H1 (cell line): Measurements from ENCODE around the gene SUSD5. TPM values are rescaled to one million over a fixed set of nuclear protein-coding genes. Genes with fewer than 3 reads are reported as not detected.

Source experiments
- CTCF ChIA-PET: fragments of 300-600 bp; sonication (Branson Sonifier 250); formaldehyde crosslinking; loops from one replicate; lab custom pipeline; 2021; ENCODE audit not compliant: partially characterized antibody; lab: Charles Lee
- POLR2A ChIA-PET: fragments of 300-600 bp; sonication (Branson Sonifier 250); formaldehyde crosslinking; loops from one replicate; lab custom pipeline; 2021; ENCODE audit warnings: inconsistent platforms; ENCODE audit not compliant: partially characterized antibody; lab: Charles Lee
- DNase-seq, 2 experiments: peaks; one replicate each; pipeline versions ENCODE4 v3.0.0 to v3.0.0-alpha.2; 2010 to 2022; ENCODE audit warnings: low spot score in 2 of 2, low read depth in 1 of 2, mixed read lengths in 1 of 2
- FAIRE-seq: peaks from 2 replicates; lab custom pipeline; 2011; peaks lifted over from hg19 to GRCh38; lab: Jason Lieb, UNC
- H2AFZ ChIP-seq: 2 replicates; pipeline ENCODE4 v1.8.1; 2012; ENCODE audit warnings: low read length, inconsistent platforms
- H2AK5ac ChIP-seq: 2 replicates; pipeline ENCODE4 v1.6.1; 2013; ENCODE audit warnings: low read depth, low read length
- H2BK120ac ChIP-seq: replicated peaks from 2 replicates; pipeline ENCODE3; 2013; ENCODE audit warnings: low read depth, low read length, inconsistent platforms
- H2BK12ac ChIP-seq: 2 replicates; pipeline ENCODE4 v1.6.1; 2013; ENCODE audit warnings: low read depth, low read length
- H2BK15ac ChIP-seq: 2 replicates; pipeline ENCODE4 v1.6.1; 2013; ENCODE audit warnings: low read length
- H2BK20ac ChIP-seq: 2 replicates; pipeline ENCODE4 v1.6.1; 2013; ENCODE audit warnings: low read length
- H2BK5ac ChIP-seq: 2 replicates; pipeline ENCODE4 v1.6.1; 2013; ENCODE audit warnings: low read depth, low read length
- H3K14ac ChIP-seq: 2 replicates; pipeline ENCODE4 v1.6.1; 2013; ENCODE audit warnings: inconsistent platforms; ENCODE audit not compliant: insufficient read length
- H3K18ac ChIP-seq: 2 replicates; pipeline ENCODE4 v1.6.1; 2013; ENCODE audit warnings: low read length; ENCODE audit errors: extremely low read depth
- H3K23ac ChIP-seq: 2 replicates; pipeline ENCODE4 v1.6.1; 2013; ENCODE audit warnings: inconsistent platforms; ENCODE audit not compliant: insufficient read length
- H3K23me2 ChIP-seq: 2 replicates; pipeline ENCODE4 v1.6.1; 2013; ENCODE audit warnings: low read depth, low read length
- H3K27ac ChIP-seq: 2 replicates; pipeline ENCODE4 v1.6.1; 2011; ENCODE audit warnings: low read depth, low read length, inconsistent platforms
- H3K27me3 ChIP-seq, 4 experiments: replicated peaks in 1 of 4; 1 replicate in 1 of 4; 2 replicates in 3 of 4; pipeline versions ENCODE4 v1.6.1 to v1.8.1; 2011 to 2013; ENCODE audit warnings: low read length in 3 of 4, mild to moderate bottlenecking in 3 of 4, inconsistent platforms in 2 of 4, mixed read lengths in 2 of 4, moderate library complexity in 1 of 4; ENCODE audit not compliant: control insufficient read depth in 3 of 4, insufficient read depth in 3 of 4; ENCODE audit errors: extremely low read depth in 1 of 4
- H3K36me3 ChIP-seq, 4 experiments: 2 replicates each; pipeline versions ENCODE4 v1.6.1 to v1.8.1; 2011 to 2013; ENCODE audit warnings: mild to moderate bottlenecking in 4 of 4, low read length in 3 of 4, moderate library complexity in 2 of 4, control low read depth in 1 of 4, inconsistent platforms in 1 of 4; ENCODE audit not compliant: insufficient read depth in 4 of 4, control insufficient read depth in 2 of 4
- H3K4ac ChIP-seq: replicated peaks from 2 replicates; pipeline ENCODE3; 2013; ENCODE audit warnings: low read length, low read depth, mixed read lengths, inconsistent platforms; ENCODE audit not compliant: insufficient read length
- H3K4me1 ChIP-seq, 4 experiments: replicated peaks in 1 of 4; 1 replicate in 1 of 4; 2 replicates in 3 of 4; pipeline versions ENCODE4 v1.6.1 to v1.8.1; 2011 to 2013; ENCODE audit warnings: low read length in 3 of 4, inconsistent platforms in 2 of 4, mixed read lengths in 1 of 4; ENCODE audit not compliant: insufficient read depth in 4 of 4, control insufficient read depth in 3 of 4
- H3K4me2 ChIP-seq, 2 experiments: 2 replicates each; pipeline versions ENCODE4 v1.6.1 to v1.8.1; 2011 to 2013; ENCODE audit warnings: low read depth in 2 of 2, low read length in 2 of 2, control low read depth in 1 of 2, inconsistent platforms in 1 of 2, mild to moderate bottlenecking in 1 of 2; ENCODE audit not compliant: insufficient read depth in 1 of 2
- H3K4me3 ChIP-seq, 4 experiments: fragments of 200-600, 300-600 bp in 1 of 4; sonication (generic), shearing (Covaris generic), sonication (Bioruptor Twin) in 1 of 4; 2 replicates each; pipeline versions ENCODE4 v1.5.1 to v1.8.1; 2011 to 2016; ENCODE audit warnings: low read length in 4 of 4, low read depth in 3 of 4, control low read depth in 2 of 4, inconsistent platforms in 2 of 4, mild to moderate bottlenecking in 2 of 4, mixed read lengths in 1 of 4, moderate library complexity in 1 of 4; ENCODE audit not compliant: insufficient read depth in 2 of 4; ENCODE audit errors: extremely low read depth in 1 of 4
- H3K56ac ChIP-seq: replicated peaks from 2 replicates; pipeline ENCODE3; 2013; ENCODE audit warnings: low read depth, mild to moderate bottlenecking, mixed read lengths, low read length, inconsistent platforms; ENCODE audit not compliant: insufficient read length
- H3K79me1 ChIP-seq: 2 replicates; pipeline ENCODE4 v1.6.1; 2013; ENCODE audit warnings: low read depth, low read length, control low read depth
- H3K79me2 ChIP-seq, 2 experiments: 2 replicates each; pipeline versions ENCODE4 v1.6.1 to v1.8.1; 2012 to 2013; ENCODE audit warnings: low read length in 2 of 2, mild to moderate bottlenecking in 2 of 2, inconsistent platforms in 1 of 2; ENCODE audit not compliant: insufficient read depth in 2 of 2, control insufficient read depth in 1 of 2
- H3K9ac ChIP-seq, 4 experiments: replicated peaks in 1 of 4; 1 replicate in 1 of 4; 2 replicates in 3 of 4; pipeline versions ENCODE4 v1.6.1 to v1.8.1; 2011 to 2013; ENCODE audit warnings: low read depth in 3 of 4, low read length in 3 of 4, control low read depth in 2 of 4, mild to moderate bottlenecking in 2 of 4, moderate library complexity in 2 of 4, inconsistent platforms in 1 of 4; ENCODE audit errors: extremely low read depth in 1 of 4
- H3K9me3 ChIP-seq, 2 experiments: 2 replicates each; pipeline versions ENCODE4 v1.6.1 to v1.8.1; 2012 to 2013; ENCODE audit warnings: mild to moderate bottlenecking in 2 of 2, moderate library complexity in 2 of 2, control low read depth in 1 of 2, inconsistent platforms in 1 of 2, low read depth in 1 of 2, low read length in 1 of 2, mixed read lengths in 1 of 2; ENCODE audit not compliant: insufficient read depth in 2 of 2
- H4K20me1 ChIP-seq, 2 experiments: replicated peaks in 1 of 2; 2 replicates each; pipeline versions ENCODE3 to v1.8.1; 2011 to 2013; ENCODE audit warnings: inconsistent platforms in 2 of 2, low read length in 2 of 2, mild to moderate bottlenecking in 1 of 2; ENCODE audit not compliant: insufficient read depth in 2 of 2, control insufficient read depth in 1 of 2
- H4K5ac ChIP-seq: 2 replicates; pipeline ENCODE4 v1.6.1; 2013; ENCODE audit warnings: low read length, low read depth, mixed read lengths, inconsistent platforms; ENCODE audit not compliant: insufficient read length
- H4K8ac ChIP-seq: 2 replicates; pipeline ENCODE4 v1.8.0; 2013; ENCODE audit warnings: mild to moderate bottlenecking, moderate library complexity, low read length, inconsistent platforms; ENCODE audit not compliant: insufficient read depth; ENCODE audit errors: extremely low read depth
- H4K91ac ChIP-seq: replicated peaks from 2 replicates; pipeline ENCODE3; 2013; ENCODE audit warnings: low read length, mixed read lengths, inconsistent platforms; ENCODE audit not compliant: insufficient read length
- SP2 ChIP-seq: IDR thresholded peaks from 2 replicates; pipeline ENCODE4 v1.6.1; 2012; ENCODE audit warnings: mild to moderate bottlenecking, low read length, inconsistent platforms
- WGBS, 2 experiments: shearing (Covaris generic) in 1 of 2; methylation state at CpG; one replicate each; pipeline versions ENCODE4 v1.1.6 to v1.1.7; 2013 to 2015; ENCODE audit warnings: low lambda C conversion rate in 2 of 2, mixed read lengths in 2 of 2, inconsistent platforms in 1 of 2, low coverage in 1 of 2, missing lambda C conversion rate in 1 of 2; ENCODE audit not compliant: insufficient replicate concordance in 2 of 2, insufficient coverage in 1 of 2, insufficient read length in 1 of 2; ENCODE audit errors: extremely low coverage in 1 of 2, missing lambda C conversion rate in 1 of 2; 5-methylcytosine and 5-hydroxymethylcytosine counted together
- polyA plus RNA-seq, 7 experiments: library from polyadenylated mRNA; depleted of rRNA in 3 of 7; stranded (reverse) in 5 of 7; unstranded in 2 of 7; fragments of >200 nt in 5 of 7; fragments of 200-250 nt in 2 of 7; gene quantifications; 1 replicate in 5 of 7; 2 replicates in 1 of 7; 4 replicates in 1 of 7; pipeline versions ENCODE4 v1.2.1 to v1.2.3, GENCODE V29; 2011 to 2013; ENCODE audit warnings: missing spikeins in 2 of 7, mixed read lengths in 2 of 7
- total RNA-seq: library from RNA; stranded (reverse); fragmentation: NEBNext Ultra II Directional; extraction: Animal tissue kit (Norgen Biotek cat#: 25700); gene quantifications from 2 replicates; pipeline ENCODE4 v1.2.1, GENCODE V29; 2021

Gene SUSD5
- total and polyA plus RNA-seq, 2 of the 8 experiments (the other 6 are each of a cell fraction or from before 2014, with no cell fraction given): 0.92 to 3.3 TPM

DNA sequence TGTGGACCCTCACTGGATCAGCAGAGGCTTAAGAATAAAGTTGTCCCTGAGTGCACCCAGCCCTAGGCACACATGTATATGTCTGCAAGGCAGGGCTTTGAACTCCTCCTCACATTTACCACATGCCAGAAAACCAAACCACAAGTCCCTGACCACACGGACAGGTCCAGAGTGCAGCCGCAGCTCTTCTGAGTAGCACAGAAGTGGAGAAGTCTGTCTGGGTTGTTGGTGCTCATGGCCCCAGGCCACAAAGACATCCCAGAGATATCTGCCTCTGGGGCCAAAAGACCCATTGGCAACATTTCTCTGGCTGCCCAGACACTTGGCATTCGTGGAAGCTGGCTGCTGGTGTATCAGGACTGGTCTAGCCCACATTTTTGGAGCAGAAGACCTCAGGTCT lies 17.4 kb downstream of the SUSD5 start:
- no peak for FAIRE-seq
- Histone ChIP-seq H3K9ac (no peak overlapping the region), H4K91ac (no peak overlapping the region), H3K14ac (no peak overlapping the region), H3K18ac (no peak overlapping the region), H3K56ac (no peak overlapping the region), H2BK5ac (no peak overlapping the region), H4K5ac (no peak overlapping the region), H3K23me2 (no peaks in the 10 kb centered on the region), H3K9me3 (no peaks in the 10 kb centered on the region), H3K27me3 (no peaks in the 10 kb centered on the region), H2BK12ac (no peak overlapping the region), H3K4ac (no peak overlapping the region), H2AK5ac (no peak overlapping the region), H3K4me2 (no peak overlapping the region), H2BK20ac (no peak overlapping the region), H3K79me2 (no peaks in the 10 kb centered on the region), H3K36me3 (no peaks in the 10 kb centered on the region), H2BK120ac (no peak overlapping the region), H3K23ac (no peak overlapping the region), H3K27ac (no peak overlapping the region), H2AFZ (no peak overlapping the region), H4K8ac (no peak overlapping the region), H3K4me1 (no peaks in the 10 kb centered on the region), H4K20me1 (no peaks in the 10 kb centered on the region), H3K4me3 (no peak overlapping the region), H2BK15ac (no peak overlapping the region), H3K79me1 (no peaks in the 10 kb centered on the region)
- TF ChIP-seq SP2: no peak
- ChIA-PET CTCF (interaction anchor here (3.5 kb wide), 1 partner anchor 57 kb away, joined by 12 read pairs; no protein-coding TSS in a partner anchor), POLR2A (no interaction called here)
- 86% methylated on average over 3 of the region's 3 CpGs; no CpG with 5 or more reads in 1 of the 2 experiments for WGBS, 2 experiments
- no peak for DNase-seq
